ENCODE data around the gene TRUB2.

DNA sequence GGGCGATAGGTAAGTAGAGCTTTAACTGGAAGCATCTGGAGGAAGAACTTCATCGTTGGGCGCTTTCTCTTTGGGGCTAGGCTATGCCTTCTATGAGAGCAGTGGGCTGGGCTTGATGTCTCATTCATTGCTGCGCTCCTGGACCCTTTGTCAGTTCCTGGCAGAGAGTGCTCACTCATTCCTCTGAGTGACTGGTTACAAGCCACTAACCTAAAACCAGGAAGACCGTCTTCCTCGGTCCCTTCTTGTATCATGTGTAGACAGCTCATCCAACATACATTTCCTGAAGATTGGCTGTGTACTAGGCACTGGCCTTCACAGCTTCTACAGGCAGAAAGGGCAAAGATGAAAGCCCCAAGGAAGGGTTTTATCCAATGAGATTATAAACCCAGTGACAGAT lies 39.7 kb downstream of the TRUB2 start:
- TF ChIP-seq, protein P1, sequence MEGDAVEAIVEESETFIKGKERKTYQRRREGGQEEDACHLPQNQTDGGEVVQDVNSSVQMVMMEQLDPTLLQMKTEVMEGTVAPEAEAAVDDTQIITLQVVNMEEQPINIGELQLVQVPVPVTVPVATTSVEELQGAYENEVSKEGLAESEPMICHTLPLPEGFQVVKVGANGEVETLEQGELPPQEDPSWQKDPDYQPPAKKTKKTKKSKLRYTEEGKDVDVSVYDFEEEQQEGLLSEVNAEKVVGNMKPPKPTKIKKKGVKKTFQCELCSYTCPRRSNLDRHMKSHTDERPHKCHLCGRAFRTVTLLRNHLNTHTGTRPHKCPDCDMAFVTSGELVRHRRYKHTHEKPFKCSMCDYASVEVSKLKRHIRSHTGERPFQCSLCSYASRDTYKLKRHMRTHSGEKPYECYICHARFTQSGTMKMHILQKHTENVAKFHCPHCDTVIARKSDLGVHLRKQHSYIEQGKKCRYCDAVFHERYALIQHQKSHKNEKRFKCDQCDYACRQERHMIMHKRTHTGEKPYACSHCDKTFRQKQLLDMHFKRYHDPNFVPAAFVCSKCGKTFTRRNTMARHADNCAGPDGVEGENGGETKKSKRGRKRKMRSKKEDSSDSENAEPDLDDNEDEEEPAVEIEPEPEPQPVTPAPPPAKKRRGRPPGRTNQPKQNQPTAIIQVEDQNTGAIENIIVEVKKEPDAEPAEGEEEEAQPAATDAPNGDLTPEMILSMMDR (conservative IDR thresholded peaks at IDR 0.05 in 1 of 2, IDR thresholded peaks at IDR 0.05 in 1 of 2; ENCODE audit: extremely low read depth in 1 of 2, insufficient read depth in 1 of 2, low read depth in 1 of 2, low read length in 2 of 2), result no peak
- no peak for TF ChIP-seq EZH2 (IDR thresholded peaks at IDR 0.05; ENCODE audit: borderline replicate concordance, low read length)
